Lower lobe of right lung (tissue), 2 donors: ENCODE data around the gene COX7C. TPM values are rescaled to one million over a fixed set of nuclear protein-coding genes. Genes with fewer than 3 reads are reported as not detected.

Experiments
- ATAC-seq, 2 donors: fragments of 200-7000 bp; cut with Tn5 transposase; one replicate each; pipeline ENCODE4 v1.9.1; 2020 to 2022; ENCODE audit warnings: mild to moderate bottlenecking in 2 of 2, moderate library complexity in 2 of 2
- DNase-seq: peaks from one replicate; pipeline ENCODE4 v3.0.0-alpha.2; 2020
- H3K27ac ChIP-seq: fragments of 200-600 bp; one replicate; pipeline ENCODE4 v1.8.0; 2022
- H3K27me3 ChIP-seq: fragments of 200-600 bp; one replicate; pipeline ENCODE4 v1.8.0; 2022; ENCODE audit warnings: low read depth
- H3K36me3 ChIP-seq: fragments of 200-600 bp; one replicate; pipeline ENCODE4 v1.8.0; 2022; ENCODE audit warnings: mild to moderate bottlenecking
- H3K4me1 ChIP-seq: fragments of 200-600 bp; one replicate; pipeline ENCODE4 v1.8.0; 2022
- H3K4me3 ChIP-seq: fragments of 200-600 bp; one replicate; pipeline ENCODE4 v1.8.0; 2022; ENCODE audit warnings: mild to moderate bottlenecking
- H3K9me3 ChIP-seq: fragments of 200-600 bp; one replicate; pipeline ENCODE4 v1.8.0; 2022
- intact Hi-C: fragments of 100-400 bp; cut with DNase I; formaldehyde crosslinking; loops from one replicate; pipeline ENCODE4 v1.11.0; 2022
- total RNA-seq: library from RNA; stranded (reverse); fragmentation: NEBNext Ultra II Directional; extraction: Animal tissue kit (Norgen Biotek cat#: 25700); gene quantifications from one replicate; pipeline ENCODE4 v1.2.1, GENCODE V29; 2021
- TF ChIP-seq, protein P1 (sequence below): fragments of 200-600 bp; IDR thresholded peaks from one replicate; pipeline ENCODE4 v1.8.0; 2022; ENCODE audit warnings: antibody characterized with exemption, mild to moderate bottlenecking
- donor health status: DM: no; HTN: yes; CAD: no; lungs with severe emphysema.

The COX7C gene
- total RNA-seq, 1 donor from 2014 or later = 368 TPM

DNA sequence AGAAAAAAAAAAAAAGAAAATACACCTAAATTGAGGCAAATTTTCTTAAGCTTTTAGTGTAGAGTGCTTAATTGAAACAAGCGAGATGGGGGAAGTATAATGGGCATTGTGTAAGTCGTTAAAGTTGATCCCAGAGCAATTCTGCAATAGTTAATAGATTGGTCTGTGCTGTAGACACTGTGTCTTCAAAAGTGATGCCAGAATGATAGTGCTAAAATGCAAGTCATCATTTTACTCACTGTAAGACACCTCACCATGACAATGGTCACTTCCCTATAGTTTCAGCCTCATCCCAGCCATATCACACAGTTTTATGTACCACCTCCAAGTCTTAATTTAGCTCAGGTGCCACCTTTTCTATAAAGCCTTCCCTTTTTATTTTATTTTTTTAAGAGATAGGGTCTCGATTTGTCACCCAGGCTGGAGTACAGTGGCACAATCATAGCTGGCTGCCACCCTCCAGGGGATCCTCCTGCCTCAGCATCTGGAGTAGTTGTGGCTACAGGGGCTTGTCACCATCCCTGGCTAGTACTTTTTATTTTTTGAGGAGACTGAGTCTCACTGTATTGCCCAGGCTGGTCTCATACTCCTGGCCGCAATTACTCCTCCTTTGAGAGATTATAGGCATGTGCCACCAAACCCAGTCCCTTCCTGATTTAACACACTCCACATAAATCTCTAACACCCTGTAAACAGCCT lies 6.2 kb downstream of the COX7C start:
- intact Hi-C loops = no loop called here
- Histone ChIP-seq H3K4me3 (no peak overlapping the region), H3K27me3 (no peaks in the 10 kb centered on the region), H3K27ac (no peak overlapping the region), H3K36me3 (peaks cover 41% of the 10 kb centered on the region), H3K4me1 (peaks cover 7% of the 10 kb centered on the region), H3K9me3 (no peaks in the 10 kb centered on the region)
- TF ChIP-seq, protein P1, sequence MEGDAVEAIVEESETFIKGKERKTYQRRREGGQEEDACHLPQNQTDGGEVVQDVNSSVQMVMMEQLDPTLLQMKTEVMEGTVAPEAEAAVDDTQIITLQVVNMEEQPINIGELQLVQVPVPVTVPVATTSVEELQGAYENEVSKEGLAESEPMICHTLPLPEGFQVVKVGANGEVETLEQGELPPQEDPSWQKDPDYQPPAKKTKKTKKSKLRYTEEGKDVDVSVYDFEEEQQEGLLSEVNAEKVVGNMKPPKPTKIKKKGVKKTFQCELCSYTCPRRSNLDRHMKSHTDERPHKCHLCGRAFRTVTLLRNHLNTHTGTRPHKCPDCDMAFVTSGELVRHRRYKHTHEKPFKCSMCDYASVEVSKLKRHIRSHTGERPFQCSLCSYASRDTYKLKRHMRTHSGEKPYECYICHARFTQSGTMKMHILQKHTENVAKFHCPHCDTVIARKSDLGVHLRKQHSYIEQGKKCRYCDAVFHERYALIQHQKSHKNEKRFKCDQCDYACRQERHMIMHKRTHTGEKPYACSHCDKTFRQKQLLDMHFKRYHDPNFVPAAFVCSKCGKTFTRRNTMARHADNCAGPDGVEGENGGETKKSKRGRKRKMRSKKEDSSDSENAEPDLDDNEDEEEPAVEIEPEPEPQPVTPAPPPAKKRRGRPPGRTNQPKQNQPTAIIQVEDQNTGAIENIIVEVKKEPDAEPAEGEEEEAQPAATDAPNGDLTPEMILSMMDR = no peak
- DNase-seq = no peak
- ATAC-seq = no peak

DNA sequence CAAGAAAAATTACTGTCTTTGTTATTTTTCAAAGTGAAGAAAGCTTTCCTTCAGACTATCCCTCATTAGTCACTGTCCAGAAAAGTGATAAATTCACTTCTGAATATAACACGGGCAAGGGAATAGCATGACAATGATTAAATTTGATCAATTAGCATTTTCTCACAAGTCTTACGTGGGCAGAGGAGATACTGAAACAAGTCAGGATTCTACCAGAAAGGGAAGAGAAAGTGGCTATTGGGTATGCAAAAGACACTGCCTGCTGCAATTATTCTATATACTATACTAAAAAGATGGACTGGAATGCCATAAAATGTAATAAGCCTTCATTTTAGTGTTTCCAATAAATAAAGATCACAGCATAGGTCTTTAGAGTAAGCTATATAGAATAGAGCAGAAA lies 7.4 kb downstream of the COX7C start:
- TF ChIP-seq, protein P1 = no peak
- Histone ChIP-seq H3K36me3 (peaks cover 31% of the 10 kb centered on the region), H3K27me3 (no peaks in the 10 kb centered on the region), H3K4me1 (no peaks in the 10 kb centered on the region), H3K4me3 (no peak overlapping the region), H3K27ac (no peak overlapping the region), H3K9me3 (no peaks in the 10 kb centered on the region)
- DNase-seq = no peak
- no peak for ATAC-seq
- intact Hi-C loops = no loop called here

DNA sequence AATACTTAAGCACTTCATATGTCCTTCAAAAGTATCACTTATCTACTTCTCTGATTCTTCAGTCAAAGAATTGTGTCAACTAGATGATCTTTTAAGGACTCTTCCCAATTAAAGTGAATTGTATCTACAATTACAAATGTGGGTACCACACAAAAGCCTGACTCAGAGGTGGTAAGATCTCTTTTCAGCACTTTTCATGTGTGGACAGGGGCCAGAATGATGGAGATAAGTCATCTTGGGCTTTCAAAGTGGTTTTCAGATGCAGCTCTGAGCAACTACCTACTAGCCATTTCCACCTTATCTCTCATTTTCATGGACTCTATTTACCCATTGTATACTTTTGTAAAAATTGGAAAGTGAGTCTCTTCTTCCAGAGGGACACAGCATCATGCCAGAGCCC lies 8.4 kb downstream of the COX7C start:
- intact Hi-C loops = no loop called here
- ATAC-seq (no peak), DNase-seq (no peak)
- Histone ChIP-seq H3K36me3 (peaks cover 21% of the 10 kb centered on the region), H3K27ac (no peak overlapping the region), H3K4me3 (no peak overlapping the region), H3K9me3 (no peaks in the 10 kb centered on the region), H3K4me1 (no peaks in the 10 kb centered on the region), H3K27me3 (no peaks in the 10 kb centered on the region)
- TF ChIP-seq, protein P1 = no peak

DNA sequence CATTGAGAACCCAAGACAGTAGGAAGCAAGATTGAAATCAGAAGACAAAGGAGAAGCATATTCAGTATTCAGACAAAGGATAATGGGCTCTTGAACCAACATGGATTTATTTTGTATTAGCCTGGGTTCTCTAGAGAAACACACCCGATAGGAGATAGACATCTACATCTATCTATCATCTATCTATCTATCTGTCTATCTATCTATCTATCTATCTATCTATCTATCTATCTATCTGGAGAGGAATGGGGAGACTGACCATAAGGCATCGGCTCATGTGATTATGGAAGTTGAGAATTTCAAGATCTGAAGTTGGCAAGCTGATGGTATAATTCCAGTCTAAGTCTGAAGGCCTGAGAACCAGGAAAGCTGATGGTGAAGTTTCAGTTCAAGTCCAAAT lies 13.4 kb downstream of the COX7C start:
- Histone ChIP-seq H3K4me3 (no peak overlapping the region), H3K27me3 (no peaks in the 10 kb centered on the region), H3K36me3 (no peaks in the 10 kb centered on the region), H3K27ac (no peak overlapping the region), H3K4me1 (no peaks in the 10 kb centered on the region), H3K9me3 (no peaks in the 10 kb centered on the region)
- DNase-seq (no peak), ATAC-seq (no peak)
- TF ChIP-seq, protein P1 = no peak
- intact Hi-C loops = no loop called here

DNA sequence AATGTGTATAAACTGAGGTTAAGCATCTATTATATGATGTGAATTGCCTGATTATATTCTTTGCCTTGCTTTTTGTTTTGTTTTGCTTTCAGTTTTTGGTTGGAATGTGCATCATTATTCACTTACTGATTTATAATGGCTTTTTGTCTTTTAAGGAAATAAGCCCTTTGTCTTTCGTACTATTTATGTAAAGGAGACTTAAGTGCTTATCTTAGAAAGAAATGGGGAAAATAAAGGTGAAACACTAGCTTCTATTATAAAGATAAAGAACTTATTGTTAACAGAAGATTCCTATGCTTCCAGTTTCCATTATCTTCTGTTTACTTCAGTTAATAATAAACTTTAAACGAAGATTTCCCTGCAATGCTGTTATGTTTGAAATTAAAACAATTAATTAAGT lies 23.3 kb downstream of the COX7C start:
- H3K4me1 ChIP-seq = no peaks in the 10 kb centered on the region
- DNase-seq (no peak), ATAC-seq (no peak)
- no peaks in the 10 kb centered on the region for H3K36me3 ChIP-seq
- H3K27me3 ChIP-seq = no peaks in the 10 kb centered on the region
- H3K9me3 ChIP-seq = no peaks in the 10 kb centered on the region
- TF ChIP-seq, protein P1 = no peak
- intact Hi-C loops = no loop called here
- H3K27ac ChIP-seq = no peak overlapping the region
- H3K4me3 ChIP-seq = no peak overlapping the region
